HG03342 (cell line): ENCODE results near the gene GPR39.

Experiments
- ATAC-seq: cut with Tn5 transposase; IDR thresholded peaks from one replicate; pipeline ENCODE4 v1.9.1; 2021; ENCODE audit warnings: mild to moderate bottlenecking, moderate library complexity; ENCODE audit not compliant: unreplicated experiment

Gene GPR39

DNA sequence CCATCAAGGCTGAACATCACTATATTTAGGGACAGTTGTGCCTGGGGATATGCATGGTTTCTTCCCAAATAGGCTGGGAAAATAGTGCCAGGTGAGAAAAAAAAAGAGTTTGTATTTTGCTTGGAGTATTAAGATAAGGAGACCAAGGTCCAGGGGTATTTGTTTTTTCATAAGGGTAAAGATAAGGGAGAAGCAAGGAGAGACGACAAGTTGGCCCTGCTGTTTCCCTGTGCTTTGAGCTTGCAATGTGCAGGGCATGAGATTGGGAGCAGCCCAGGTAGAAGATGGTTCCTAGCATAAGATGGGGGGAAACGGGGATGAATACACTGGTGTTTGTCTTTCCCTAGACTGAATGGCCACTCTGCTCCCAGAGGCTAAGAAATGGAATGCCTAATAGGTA lies 8.8 kb upstream of the GPR39 start:
- ATAC-seq: no peak

DNA sequence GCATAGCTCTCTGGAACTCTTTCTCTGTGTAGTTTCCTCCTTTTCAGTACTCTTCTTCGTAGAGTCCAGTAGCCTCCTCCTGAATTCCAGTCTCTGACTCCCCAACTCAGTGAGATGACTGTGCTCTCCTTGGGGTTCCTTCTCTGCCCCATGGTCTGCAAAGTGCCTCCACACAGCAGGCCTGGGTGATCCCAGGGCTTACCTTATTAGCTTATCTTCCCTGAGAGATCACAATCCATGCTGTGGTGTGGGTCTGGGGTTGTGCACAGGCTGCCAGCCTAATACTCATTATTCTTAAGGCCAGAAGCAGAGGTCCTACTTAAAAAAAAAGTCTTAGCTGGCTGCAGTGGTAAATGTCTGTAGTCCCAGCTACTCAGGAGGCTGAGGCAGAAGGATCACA lies 4.6 kb upstream of the GPR39 start:
- ATAC-seq: no peak

DNA sequence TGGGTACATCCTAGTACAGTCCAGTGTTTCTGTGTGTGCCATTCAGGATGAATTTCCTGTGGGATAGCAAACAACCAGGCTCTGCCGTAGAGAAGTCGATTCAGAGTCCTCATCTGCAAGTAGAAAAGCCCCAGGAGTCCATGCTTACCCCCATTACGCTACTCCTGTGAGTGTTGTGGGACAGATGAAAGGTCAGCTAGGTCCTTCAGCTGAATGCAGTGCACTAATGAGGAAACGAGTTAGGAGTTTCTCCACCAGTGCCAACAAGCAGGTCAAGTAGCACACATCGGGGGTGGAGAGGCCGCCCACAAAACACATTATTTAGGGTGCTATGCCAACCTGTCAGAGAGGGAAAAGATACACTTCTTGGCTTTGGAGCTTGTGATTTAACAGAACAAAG lies 2.5 kb upstream of the GPR39 start:
- no peak for ATAC-seq

DNA sequence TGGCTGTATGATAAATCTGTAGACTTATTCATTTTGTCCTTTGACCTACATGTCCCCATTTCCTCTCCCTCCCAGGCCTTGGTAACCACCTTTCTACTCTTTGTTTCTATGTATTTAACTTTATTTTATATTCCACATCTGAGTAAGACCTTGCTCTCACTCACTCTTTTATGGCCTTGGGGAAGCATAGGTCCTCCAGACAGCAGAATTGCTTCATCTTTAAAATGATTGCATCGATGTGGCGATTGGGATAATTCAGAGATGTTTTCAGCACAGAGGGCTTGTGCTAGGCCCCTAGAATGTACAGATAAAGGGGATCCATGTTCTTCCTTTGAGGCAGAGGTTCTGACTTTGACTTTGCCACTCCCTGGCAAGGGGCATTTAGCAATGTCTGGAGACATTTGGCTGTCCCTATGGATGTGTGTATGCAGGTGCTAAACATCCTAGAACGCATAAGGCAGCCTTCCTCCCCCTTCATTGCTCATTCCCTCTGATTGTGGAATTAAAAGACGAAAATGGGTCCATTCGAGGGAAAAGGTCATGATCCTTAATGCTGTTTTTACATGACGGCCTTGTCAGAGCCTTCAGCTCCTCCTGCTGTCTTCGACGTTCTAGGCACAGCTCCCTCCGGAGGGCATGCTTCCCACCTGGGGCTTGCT lies 1.2 kb upstream of the GPR39 start:
- ATAC-seq: no peak

DNA sequence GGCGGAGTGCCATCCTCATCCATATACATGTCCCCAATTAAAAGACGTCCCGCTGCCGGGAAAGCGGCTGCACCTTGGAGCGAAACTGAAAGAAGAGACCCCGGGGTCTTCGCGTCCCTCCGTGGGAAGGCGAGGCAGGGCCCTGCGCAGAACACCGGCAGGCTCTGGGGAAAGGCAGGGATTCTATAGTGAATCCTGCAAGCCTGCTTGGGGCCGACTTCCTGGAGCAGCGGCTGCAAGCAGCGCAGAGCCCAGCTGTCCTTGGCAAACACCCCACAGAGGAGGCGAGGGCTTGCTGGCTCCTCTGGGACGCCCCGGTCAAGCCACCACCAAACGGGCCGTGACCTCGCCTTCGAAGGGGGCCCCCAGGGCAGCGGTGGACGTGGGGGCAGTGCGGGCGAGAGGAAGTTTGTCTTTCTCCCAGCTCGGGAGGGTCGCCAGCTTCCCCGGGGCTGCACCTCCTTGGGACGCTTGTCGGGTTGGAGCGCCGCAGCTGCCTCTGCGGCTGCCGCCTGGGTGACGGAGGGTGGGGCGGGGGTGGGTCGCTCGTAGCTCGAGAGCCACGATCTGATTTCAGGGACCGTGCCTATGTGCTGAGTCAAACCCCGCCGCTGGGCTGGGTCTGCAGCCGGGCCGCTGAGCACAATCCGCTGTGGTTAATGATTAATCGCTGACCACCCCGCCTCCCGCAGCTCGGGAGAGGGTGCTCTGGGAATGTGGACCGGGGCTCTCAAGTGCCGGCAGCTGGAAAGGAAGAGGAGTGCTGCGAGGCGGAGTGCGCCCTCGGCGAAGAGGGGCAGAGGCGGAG lies 486 bp upstream of the GPR39 start:
- ATAC-seq: no peak

DNA sequence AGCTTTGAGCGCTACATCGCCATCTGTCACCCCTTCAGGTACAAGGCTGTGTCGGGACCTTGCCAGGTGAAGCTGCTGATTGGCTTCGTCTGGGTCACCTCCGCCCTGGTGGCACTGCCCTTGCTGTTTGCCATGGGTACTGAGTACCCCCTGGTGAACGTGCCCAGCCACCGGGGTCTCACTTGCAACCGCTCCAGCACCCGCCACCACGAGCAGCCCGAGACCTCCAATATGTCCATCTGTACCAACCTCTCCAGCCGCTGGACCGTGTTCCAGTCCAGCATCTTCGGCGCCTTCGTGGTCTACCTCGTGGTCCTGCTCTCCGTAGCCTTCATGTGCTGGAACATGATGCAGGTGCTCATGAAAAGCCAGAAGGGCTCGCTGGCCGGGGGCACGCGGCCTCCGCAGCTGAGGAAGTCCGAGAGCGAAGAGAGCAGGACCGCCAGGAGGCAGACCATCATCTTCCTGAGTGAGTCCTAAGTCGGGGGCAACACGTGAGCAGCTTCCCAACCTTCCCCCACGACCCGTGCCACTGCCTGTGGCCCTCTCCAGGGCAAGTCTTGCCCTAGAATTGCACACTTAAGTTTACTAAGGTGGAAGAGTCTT lies 928 bp downstream of the GPR39 start:
- no peak for ATAC-seq

DNA sequence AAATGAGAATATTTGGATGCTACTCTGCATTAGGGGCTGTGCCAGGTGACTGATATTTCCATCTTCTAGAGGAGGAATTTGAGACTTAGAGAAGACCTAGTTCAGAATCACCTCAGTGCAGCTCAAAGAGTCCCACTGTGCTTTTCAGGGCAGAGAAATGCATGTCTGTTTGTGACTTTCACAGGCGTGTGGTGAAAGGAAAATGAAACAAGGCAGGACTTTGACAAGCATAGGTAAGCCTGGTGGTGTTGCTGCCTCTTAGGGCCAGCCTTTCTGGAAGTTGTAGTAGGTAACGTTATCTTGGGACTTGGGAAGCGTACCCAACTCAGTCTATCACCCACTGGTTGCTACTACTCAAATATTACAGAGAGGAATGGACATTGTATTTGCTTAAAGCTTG lies 2.6 kb downstream of the GPR39 start:
- ATAC-seq: no peak

DNA sequence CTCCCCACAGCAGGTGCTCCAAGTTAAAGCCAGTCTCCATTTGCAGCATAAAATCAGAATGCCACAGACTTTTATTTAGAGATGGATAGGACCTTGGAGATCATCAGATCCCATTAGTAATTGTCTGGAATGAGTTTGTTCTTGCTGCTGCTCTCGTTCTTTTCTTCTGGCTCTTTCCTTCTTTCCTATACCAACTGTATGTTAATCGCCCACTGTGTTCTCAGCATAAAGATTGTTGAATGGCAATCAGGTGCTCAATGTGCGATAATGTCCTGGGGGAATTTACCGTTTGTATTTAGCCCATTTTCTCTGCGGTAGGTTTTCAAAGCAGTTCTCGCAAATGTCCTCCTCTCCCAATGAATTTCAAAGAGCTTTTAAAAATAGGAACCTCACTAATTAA lies 3.3 kb downstream of the GPR39 start:
- no peak for ATAC-seq

DNA sequence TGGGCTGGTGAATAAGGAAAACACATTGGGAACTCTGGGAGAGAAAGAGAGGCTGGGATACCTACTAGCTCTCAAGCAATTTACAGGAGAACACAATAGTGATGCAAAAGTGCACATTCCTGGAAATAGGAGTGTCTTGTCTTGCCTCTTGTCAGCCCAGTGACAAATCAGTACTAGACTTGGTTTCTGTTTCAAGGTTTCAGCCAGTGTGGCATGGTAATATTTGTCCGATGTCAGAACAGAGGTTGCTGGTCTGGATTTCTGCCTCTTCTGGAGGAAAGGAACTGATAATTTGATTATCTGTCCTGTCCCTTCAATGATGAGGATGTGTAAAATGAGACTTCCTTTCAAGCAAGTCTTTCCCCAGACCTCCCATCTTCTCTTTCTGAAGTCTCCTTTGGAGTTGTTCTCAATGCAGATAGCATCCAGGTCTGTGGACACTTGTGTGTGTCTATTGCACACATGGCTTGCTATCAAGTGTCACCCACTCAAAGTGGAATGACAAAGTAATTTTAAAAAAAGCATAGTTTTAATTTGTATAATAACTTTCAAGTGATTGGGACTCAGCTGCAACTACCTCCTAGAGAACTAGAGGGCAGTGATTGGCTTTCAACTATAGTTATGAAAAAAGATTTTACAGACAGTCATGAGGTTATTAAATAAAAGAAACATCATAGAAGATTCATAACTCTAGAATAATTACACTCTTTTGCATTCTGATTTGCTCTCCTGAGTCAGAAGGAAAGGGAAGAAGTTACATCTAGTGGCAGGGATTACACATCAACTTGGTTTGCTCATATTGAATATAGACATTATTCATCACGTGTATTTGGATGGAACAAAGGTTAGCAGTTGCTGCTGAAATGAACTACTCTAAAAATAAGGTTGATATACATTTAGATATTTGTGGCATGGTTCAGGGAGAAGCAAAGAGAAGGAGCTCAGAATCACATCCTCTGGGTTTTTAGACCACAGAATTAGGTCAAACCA lies 4.5 kb downstream of the GPR39 start:
- no peak for ATAC-seq

DNA sequence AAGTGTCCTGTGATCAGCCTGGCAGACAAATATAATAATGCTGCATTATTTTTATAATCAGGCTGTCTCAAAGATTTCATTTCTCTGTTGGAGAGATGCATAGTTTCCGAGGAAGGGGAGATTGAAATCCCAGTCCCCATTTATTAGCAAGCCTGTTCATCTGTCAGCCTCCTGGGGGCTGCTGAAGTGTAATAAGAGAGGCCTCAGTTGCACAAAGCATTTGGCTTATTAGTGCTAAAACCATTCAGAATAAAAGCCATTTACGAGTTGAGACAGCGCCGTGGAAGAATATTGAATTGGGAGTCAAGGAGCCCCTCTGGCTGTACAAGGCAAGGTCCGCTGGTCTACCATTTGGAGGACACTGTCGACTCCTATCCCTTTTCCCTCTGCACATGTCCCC lies 6.1 kb downstream of the GPR39 start:
- no peak for ATAC-seq

DNA sequence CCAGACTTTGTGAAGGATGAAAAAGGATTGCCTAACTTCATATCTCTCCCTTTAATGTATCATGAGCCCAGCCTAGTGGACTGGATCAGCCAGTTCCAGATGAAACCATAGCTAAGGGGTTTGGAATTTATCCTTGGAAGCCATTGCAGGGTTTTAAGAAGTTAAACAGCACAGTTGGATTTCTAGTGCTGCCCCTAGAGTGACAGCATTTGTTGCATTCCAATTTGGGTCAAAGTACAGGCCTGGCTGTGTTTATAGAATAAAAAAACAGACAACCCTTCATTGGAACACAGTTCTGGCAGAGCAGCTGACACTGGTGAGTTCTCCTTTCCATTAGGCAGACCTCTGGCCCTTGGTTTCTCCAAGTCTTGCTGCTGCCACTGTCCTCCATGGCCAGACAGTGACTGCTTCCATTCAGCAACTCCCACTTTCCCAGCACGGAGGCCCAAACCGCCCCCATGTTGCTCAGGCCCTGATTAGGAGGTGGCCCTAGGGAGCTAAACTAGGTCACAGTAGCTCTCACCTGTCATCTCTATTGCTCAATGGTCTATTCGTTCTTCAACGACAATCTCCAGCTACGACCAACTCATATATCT lies 8.0 kb downstream of the GPR39 start:
- ATAC-seq: no peak

DNA sequence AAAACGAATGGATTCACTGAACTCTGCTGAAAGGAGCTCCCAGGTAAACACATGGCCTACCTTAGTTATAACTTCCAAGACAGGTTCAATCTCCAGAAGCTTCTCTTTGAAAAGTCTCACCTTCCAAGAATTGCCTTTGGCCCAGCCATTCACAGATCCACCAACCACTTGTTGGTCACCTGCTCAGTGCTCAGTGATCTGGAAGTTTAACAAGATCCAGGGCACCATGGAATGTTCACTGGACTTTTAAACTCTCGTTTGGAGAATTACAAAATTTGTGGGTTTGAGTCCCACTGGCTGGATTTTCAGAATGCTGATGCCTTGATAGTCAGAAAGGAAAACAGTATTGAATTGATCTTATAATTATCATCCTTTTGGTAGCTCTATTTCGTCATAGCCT lies 9.4 kb downstream of the GPR39 start:
- no peak for ATAC-seq

DNA sequence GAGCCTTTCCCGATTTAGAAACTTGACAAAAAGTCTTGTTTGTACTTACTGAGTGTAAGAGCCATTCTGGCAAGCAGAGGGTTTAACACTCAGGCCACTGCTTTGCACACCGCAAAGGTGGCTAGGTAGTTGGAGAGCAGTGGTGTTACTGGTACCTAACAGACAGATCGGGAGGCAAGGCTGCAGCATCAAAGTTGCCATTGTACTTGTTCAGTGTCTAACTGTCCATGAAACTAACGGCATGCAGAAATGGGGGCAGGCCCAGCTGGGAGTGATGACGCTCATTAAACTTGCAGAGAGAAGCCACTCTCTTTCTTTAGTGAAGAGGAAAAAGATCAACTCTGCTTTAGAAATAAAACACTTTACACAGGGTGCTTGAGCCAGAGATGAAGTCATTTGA lies 10.1 kb downstream of the GPR39 start:
- ATAC-seq: no peak

DNA sequence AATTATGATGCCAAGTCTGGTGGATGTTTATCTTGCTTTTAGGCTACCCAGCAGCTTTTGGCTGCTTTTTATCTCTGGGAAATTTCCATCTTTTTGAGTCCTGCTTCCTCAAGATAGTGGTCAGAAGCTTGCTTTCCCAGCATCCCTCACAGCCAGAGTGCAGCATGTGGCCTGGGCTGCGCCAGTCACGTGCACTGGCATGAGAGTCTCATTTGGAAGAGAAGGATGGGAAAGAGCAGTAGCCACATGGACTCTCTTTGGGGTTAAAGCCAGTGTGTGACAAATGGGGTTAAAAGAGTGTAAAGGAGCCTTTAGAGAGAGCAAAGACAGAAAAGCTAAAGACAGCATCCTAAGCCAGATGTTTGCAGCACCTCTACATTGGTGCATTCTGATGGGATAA lies 12.7 kb downstream of the GPR39 start:
- ATAC-seq: no peak

DNA sequence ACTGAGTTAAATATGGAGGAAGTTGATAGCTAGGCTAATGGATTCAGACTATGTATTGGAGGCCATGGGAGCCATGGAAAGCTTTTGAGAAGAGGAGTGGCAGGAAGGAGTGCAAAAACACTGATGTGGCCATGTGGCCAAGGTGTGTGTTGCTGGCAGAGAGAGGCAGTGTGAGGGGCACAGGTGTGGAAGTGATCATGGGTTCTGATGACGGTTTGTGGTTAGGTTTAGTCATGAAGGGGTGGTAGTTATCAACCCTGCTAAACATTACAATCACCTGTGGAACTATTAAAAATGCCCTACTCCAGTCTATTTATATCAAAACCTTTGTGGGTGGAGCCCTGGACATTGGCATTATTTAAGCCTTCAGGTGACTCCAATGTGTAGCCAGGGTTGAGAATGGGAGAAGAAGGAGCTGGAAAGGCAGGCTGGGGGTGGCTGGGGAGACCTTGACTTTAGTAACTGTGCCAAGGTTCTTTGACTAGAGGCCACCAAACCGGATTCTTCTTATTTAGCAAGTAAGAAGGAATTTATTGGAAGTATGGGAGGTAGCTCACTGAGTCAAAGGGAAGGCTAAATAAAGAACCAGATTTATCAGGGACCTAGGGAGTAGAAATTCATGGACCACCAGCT lies 13.5 kb downstream of the GPR39 start:
- ATAC-seq: no peak

DNA sequence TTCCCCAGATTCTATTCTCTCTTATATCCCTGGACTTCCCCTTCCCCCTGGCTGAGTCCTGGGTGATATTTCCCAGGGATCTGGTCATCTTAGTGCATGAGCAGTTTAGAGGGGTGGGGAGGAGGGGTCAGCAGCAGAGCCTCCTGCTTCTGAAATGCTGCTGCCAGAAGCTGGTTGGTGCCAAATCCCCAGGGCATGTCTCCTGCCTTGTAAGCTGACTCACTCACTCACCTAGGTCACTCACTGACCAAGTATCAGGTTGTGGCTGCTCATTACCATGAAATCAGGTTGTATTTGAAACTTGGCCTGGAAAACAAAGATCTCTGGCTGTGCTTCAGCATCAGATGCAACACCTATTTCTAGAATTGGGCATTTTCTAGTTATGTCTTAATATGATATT lies 14.3 kb downstream of the GPR39 start:
- no peak for ATAC-seq

DNA sequence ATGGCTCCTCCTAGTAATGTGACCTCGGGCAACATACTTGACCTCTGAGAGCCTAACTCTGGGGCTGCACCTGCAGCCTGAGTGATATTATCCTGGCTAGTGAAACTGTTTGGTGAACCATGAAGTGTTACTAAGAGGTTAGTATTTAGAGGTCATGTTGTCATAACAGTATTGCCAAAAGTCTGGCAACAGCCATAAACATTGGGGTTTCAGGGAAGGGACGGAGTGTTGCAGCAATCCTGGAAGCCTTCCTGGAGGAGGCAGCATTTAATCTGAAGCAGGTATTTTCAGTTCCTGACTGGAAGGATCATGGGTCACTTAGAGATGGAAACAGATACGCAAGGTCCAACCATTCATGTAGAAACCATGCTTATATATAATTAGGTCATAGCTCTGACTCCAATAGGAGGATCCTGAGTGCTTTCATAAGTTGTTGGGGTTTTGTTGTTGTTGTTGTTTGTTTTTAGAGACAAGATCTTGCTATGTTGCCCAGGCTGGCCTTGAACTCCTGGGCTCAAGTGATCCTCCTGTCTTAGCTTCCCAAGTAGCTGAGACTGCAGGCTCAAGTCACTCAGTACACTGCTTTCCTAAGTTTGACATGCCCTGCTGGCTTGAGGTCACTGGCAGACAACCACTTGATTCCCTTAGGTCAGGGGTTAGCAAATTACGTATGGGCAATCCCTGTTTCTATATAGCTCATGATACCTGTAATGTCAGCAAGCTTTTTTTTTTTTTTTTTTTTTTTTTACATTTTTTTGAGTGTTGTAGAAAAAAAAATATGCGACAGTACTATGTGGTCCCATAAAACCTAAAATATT lies 21.5 kb downstream of the GPR39 start:
- ATAC-seq: no peak

DNA sequence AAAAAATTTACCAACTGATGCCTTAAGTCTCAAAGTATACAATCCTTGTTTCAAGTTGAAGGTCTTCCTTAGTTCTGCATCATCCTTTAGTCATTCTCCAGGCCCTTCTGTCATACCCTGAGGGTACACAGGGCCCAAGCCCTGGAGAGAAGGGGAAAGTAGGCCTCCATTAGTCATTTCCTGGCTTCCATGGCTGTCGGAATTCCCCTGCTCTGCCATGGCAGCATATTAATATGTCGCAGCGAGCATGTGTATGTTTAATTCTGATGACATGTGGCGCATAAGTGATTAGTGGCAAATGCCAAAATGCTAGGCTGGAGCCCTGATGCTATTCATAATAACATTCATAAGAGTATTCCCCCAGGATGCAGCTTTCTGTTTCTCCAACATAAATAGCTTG lies 22.1 kb downstream of the GPR39 start:
- ATAC-seq: no peak

DNA sequence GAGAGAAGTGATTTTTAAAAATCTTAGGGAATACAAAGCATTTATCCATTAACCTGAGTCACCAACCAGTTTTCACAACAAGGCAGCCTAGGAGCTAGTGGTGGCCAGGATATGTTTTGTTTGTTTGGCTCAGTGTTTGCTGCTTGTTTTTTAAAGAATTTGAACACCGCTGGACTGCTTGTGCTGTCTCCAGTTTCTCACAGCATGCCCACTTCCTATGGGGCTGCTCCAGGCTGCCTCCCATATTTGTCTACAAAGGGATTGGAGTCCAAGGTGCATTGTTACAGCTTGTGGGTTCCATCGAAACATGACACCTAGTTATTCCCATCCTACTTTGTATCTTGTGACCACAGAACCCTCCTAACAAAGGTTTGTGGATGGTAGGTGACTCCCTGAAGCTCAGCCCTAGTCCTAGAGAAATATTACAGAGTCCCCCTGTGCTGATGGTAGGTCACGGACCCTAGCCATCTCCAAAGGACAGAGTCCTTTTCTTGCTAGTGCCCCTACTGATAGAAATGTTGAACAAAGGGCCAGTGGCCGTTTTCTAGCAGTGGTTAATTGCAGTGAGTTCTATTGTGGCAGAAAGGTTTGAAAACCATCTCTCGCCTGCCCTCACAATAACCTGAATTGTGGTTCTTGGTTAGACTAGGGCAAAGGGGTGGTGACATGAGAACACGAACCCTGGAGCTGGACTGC lies 23.2 kb downstream of the GPR39 start:
- no peak for ATAC-seq
